Neural progenitor cell (in vitro differentiated cells): ENCODE data around the gene SLX9.

ENCODE experiments used
- CTCF ChIP-seq: fragments of 200-600 bp; sonication (generic); IDR thresholded peaks from 2 replicates; pipeline ENCODE4 v1.5.1; 2017; ENCODE audit warnings: antibody characterized with exemption, mild to moderate bottlenecking
- EZH2 ChIP-seq: fragments of 200-600 bp; sonication (generic); IDR thresholded peaks from 2 replicates; pipeline ENCODE4 v1.6.1; 2017; ENCODE audit warnings: antibody characterized with exemption, mild to moderate bottlenecking, moderate library complexity
- EZH2phosphoT487 ChIP-seq: fragments of 200-600 bp; sonication (generic); IDR thresholded peaks from 2 replicates; pipeline ENCODE4 v1.6.1; 2017; ENCODE audit warnings: antibody characterized with exemption

- TF ChIP-seq CTCF (no peak), EZH2 (no peak), EZH2phosphoT487 (no peak)
These were observed 18.8 kb downstream of the SLX9 start for GRCh38 chr21:44958471-44959191.
